Neural crest cell (in vitro differentiated cells): ENCODE measurements around the gene DNAH17. TPM values are rescaled to one million over a fixed set of nuclear protein-coding genes. Genes with fewer than 3 reads are reported as not detected.

Experiments
- DNase-seq: peaks from one replicate; pipeline ENCODE4 v3.0.0; 2021; ENCODE audit warnings: low read depth, mixed read lengths, low spot score
- H3K27ac Mint-ChIP-seq: one replicate; pipeline ENCODE4 v1.8.0; 2021; ENCODE audit warnings: mild to moderate bottlenecking, mixed read lengths; ENCODE audit not compliant: unreplicated experiment
- H3K27me3 Mint-ChIP-seq: 2 replicates; pipeline ENCODE4 v1.8.0; 2021; ENCODE audit warnings: low read depth, mild to moderate bottlenecking, mixed read lengths
- H3K36me3 Mint-ChIP-seq: 2 replicates; pipeline ENCODE4 v1.8.0; 2021; ENCODE audit warnings: low read depth, mild to moderate bottlenecking, mixed read lengths
- H3K4me1 Mint-ChIP-seq: 2 replicates; pipeline ENCODE4 v1.8.0; 2021; ENCODE audit warnings: mixed read lengths
- H3K4me3 Mint-ChIP-seq: one replicate; pipeline ENCODE4 v1.8.0; 2021; ENCODE audit warnings: mild to moderate bottlenecking, mixed read lengths
- H3K9me3 Mint-ChIP-seq: 2 replicates; pipeline ENCODE4 v1.8.0; 2021; ENCODE audit warnings: mixed read lengths
- total RNA-seq: library from RNA; stranded (reverse); gene quantifications from 2 replicates; pipeline ENCODE4 v1.2.1, GENCODE V29; 2021
- TF ChIP-seq, protein P1 (sequence below): fragments of 200-600 bp; sonication (generic); conservative IDR thresholded peaks from 2 replicates; pipeline ENCODE4 v1.5.0; 2021; ENCODE audit warnings: antibody characterized with exemption, mild to moderate bottlenecking

DNAH17 gene
- total RNA-seq, 1 donor from 2014 or later = 0.09 TPM

- TF ChIP-seq, protein P1, sequence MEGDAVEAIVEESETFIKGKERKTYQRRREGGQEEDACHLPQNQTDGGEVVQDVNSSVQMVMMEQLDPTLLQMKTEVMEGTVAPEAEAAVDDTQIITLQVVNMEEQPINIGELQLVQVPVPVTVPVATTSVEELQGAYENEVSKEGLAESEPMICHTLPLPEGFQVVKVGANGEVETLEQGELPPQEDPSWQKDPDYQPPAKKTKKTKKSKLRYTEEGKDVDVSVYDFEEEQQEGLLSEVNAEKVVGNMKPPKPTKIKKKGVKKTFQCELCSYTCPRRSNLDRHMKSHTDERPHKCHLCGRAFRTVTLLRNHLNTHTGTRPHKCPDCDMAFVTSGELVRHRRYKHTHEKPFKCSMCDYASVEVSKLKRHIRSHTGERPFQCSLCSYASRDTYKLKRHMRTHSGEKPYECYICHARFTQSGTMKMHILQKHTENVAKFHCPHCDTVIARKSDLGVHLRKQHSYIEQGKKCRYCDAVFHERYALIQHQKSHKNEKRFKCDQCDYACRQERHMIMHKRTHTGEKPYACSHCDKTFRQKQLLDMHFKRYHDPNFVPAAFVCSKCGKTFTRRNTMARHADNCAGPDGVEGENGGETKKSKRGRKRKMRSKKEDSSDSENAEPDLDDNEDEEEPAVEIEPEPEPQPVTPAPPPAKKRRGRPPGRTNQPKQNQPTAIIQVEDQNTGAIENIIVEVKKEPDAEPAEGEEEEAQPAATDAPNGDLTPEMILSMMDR = no peak
- no peaks in the 10 kb centered on the region for H3K9me3 Mint-ChIP-seq
Observed at GRCh38 chr17:78460176-78460675, 117.0 kb downstream of the DNAH17 start.

GRCh38 chr17:78459696-78460095 is 117.5 kb downstream of the DNAH17 start:
- Mint-ChIP-seq H3K36me3 (no peaks in the 10 kb centered on the region), H3K27me3 (no peaks in the 10 kb centered on the region), H3K4me3 (no peak overlapping the region), H3K27ac (no peak overlapping the region), H3K9me3 (no peaks in the 10 kb centered on the region), H3K4me1 (no peaks in the 10 kb centered on the region)
- DNase-seq = no peak
- TF ChIP-seq, protein P1 = no peak

More at GRCh38 chr17:78460176-78460675, 117.0 kb downstream of the DNAH17 start:
- no peak for DNase-seq
- no peak overlapping the region for H3K4me3 Mint-ChIP-seq
- H3K36me3 Mint-ChIP-seq = no peaks in the 10 kb centered on the region
- H3K4me1 Mint-ChIP-seq = no peaks in the 10 kb centered on the region
- H3K27me3 Mint-ChIP-seq = no peaks in the 10 kb centered on the region
- H3K27ac Mint-ChIP-seq = no peak overlapping the region

GRCh38 chr17:78458736-78459335 is 118.4 kb downstream of the DNAH17 start:
- TF ChIP-seq, protein P1 = no peak
- no peak overlapping the region for H3K27ac Mint-ChIP-seq

DNA sequence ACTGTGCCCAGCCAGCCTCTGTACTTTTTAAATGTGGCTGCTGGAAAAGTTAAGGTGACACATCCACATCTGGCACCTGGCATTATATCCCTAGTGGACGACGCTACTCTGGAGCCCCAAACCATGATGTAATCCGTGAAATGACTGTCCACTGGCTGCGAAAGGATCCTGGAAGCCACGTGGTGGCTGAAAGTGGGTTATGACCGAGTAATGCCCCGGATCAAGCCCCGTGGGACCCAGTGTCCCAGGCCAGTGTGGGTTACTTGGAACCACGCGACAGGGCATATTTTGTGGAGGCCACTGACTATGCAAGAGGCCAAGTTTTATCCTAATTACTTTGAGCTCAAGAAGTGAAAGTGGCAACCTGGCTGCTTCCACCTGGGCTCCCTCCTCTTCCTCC is 119.1 kb downstream of the DNAH17 start:
- Mint-ChIP-seq H3K36me3 (no peaks in the 10 kb centered on the region), H3K4me1 (no peaks in the 10 kb centered on the region), H3K27me3 (no peaks in the 10 kb centered on the region), H3K27ac (no peak overlapping the region), H3K9me3 (no peaks in the 10 kb centered on the region), H3K4me3 (no peak overlapping the region)
- TF ChIP-seq, protein P1 = no peak
- DNase-seq = no peak

More at GRCh38 chr17:78458736-78459335, 118.4 kb downstream of the DNAH17 start:
- DNase-seq = no peak
- no peaks in the 10 kb centered on the region for H3K4me1 Mint-ChIP-seq
- no peaks in the 10 kb centered on the region for H3K9me3 Mint-ChIP-seq
- H3K4me3 Mint-ChIP-seq = no peak overlapping the region
- H3K27me3 Mint-ChIP-seq = no peaks in the 10 kb centered on the region
- H3K36me3 Mint-ChIP-seq = no peaks in the 10 kb centered on the region

DNA sequence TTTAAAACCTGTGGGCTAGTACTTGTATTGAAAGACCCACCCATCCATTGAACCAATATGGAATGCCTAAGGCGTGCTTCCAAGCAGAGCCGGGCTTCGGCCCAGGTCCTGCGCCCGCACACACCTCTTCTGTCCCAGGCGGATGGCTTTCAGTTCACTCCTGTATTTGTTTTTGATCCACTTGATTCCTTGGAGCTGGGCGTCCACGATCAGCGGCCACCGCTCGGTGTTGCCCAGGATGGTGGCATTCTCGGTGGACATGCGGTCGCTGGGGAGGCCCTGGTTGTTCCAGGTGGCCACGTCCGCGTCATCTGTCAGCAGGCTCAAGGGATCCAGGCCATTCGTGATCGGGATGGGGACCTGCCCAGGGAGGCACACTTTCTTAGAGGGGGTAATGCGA is 122.8 kb downstream of the DNAH17 start:
- H3K27ac Mint-ChIP-seq = no peak overlapping the region

More for the DNA sequence above, 122.8 kb downstream of the DNAH17 start:
- no peak for DNase-seq
- TF ChIP-seq, protein P1 = no peak
- Mint-ChIP-seq H3K4me3 (no peak overlapping the region), H3K36me3 (no peaks in the 10 kb centered on the region), H3K27me3 (no peaks in the 10 kb centered on the region), H3K9me3 (no peaks in the 10 kb centered on the region), H3K4me1 (no peaks in the 10 kb centered on the region)
